Panc1 (cell line): ENCODE measurements around the gene ATP11C. TPM values are rescaled to one million over a fixed set of nuclear protein-coding genes. Genes with fewer than 3 reads are reported as not detected.

Experiments used
- ATAC-seq: fragments of 200-7000 bp; cut with Tn5 transposase; 2 replicates; pipeline ENCODE4 v1.9.1; 2020; ENCODE audit warnings: mild to moderate bottlenecking, moderate library complexity
- BruUV-seq: library from RNA; stranded (reverse); fragments of 400-500 nt; replicated peaks from 2 replicates; lab custom pipeline; 2021; lab: Mats Ljungman, UMichigan
- CTCF ChIA-PET: fragments of 300-600 bp; sonication (Branson Sonifier 250); formaldehyde crosslinking; loops from one replicate; lab custom pipeline; 2022; ENCODE audit warnings: antibody characterized with exemption; lab: Charles Lee
- POLR2A ChIA-PET: fragments of 300-600 bp; sonication (Branson Sonifier 250); formaldehyde crosslinking; loops from one replicate; lab custom pipeline; 2022; ENCODE audit warnings: antibody characterized with exemption; lab: Charles Lee
- DNase-seq: peaks from one replicate; pipeline ENCODE4 v3.0.0-alpha.2; 2010; ENCODE audit warnings: low read depth, low spot score
- H3K27ac ChIP-seq: 2 replicates; pipeline ENCODE4 v1.5.1; 2011; ENCODE audit warnings: mild to moderate bottlenecking, low read length, inconsistent platforms
- H3K27me3 ChIP-seq: fragments of 200-500 bp; sonication (Bioruptor generic); 2 replicates; pipeline ENCODE4 v1.6.0; 2014; ENCODE audit warnings: low read length, inconsistent platforms; ENCODE audit not compliant: control insufficient read depth, insufficient read depth
- H3K36me3 ChIP-seq: fragments of 200-500 bp; sonication (Bioruptor generic); 2 replicates; pipeline ENCODE4 v1.5.1; 2014; ENCODE audit warnings: inconsistent platforms, mild to moderate bottlenecking, low read length, moderate library complexity; ENCODE audit not compliant: control insufficient read depth, insufficient read depth
- H3K4me1 ChIP-seq: 2 replicates; pipeline ENCODE4 v1.5.1; 2011; ENCODE audit warnings: inconsistent platforms, mild to moderate bottlenecking, low read length, moderate library complexity; ENCODE audit not compliant: control insufficient read depth, insufficient read depth
- H3K4me3 ChIP-seq, 2 experiments: 2 replicates each; pipeline ENCODE4 v1.5.1; 2011 to 2012; ENCODE audit warnings: low read depth in 2 of 2, low read length in 2 of 2, mild to moderate bottlenecking in 2 of 2, inconsistent platforms in 1 of 2, moderate library complexity in 1 of 2
- H3K9me3 ChIP-seq: fragments of 200-500 bp; sonication (Bioruptor generic); 2 replicates; pipeline ENCODE4 v1.5.1; 2014; ENCODE audit warnings: low read depth, mild to moderate bottlenecking, inconsistent platforms, low read length, moderate library complexity; ENCODE audit not compliant: control insufficient read depth, insufficient read depth
- POLR2AphosphoS5 ChIP-seq: IDR thresholded peaks from 2 replicates; pipeline ENCODE4 v1.6.1; 2012; ENCODE audit warnings: mild to moderate bottlenecking, low read depth, low read length, moderate library complexity
- SIN3A ChIP-seq: IDR thresholded peaks from 2 replicates; pipeline ENCODE4 v1.6.1; 2012; ENCODE audit warnings: low read depth, mild to moderate bottlenecking, low read length, moderate library complexity, borderline replicate concordance; ENCODE audit not compliant: insufficient read depth
- TCF7L2 ChIP-seq: IDR thresholded peaks from 2 replicates; pipeline ENCODE4 v1.6.1; 2011; ENCODE audit warnings: mild to moderate bottlenecking, low read depth, low read length, inconsistent platforms
- in situ Hi-C: cut with HindIII; loops from 2 replicates; pipeline ENCODE4 v1.10.0; 2016; ENCODE audit warnings: low sequenced_read_pairs, low pct_unique_long_range_greater_than_20kb
- intact Hi-C: fragments of 100-400 bp; cut with micrococcal nuclease; formaldehyde crosslinking; loops from one replicate; pipeline ENCODE4 v1.10.0; 2022; ENCODE audit not compliant: unreplicated experiment
- total RNA-seq: library from RNA; stranded (reverse); gene quantifications from one replicate; pipeline ENCODE4 v1.2.1, GENCODE V29; 2021; ENCODE audit not compliant: unreplicated experiment
- TF ChIP-seq, protein P1 (sequence below): fragments of 450-650 bp; IDR thresholded peaks from 2 replicates; pipeline ENCODE4 v1.5.1; 2017; ENCODE audit warnings: mild to moderate bottlenecking
- TF ChIP-seq, protein P2 (sequence below), 2 experiments: IDR thresholded peaks; 2 replicates each; pipeline ENCODE4 v1.6.1; 2011 to 2012; ENCODE audit warnings: low read depth in 2 of 2, control low read depth in 1 of 2, low read length in 1 of 2, mild to moderate bottlenecking in 1 of 2, moderate library complexity in 1 of 2; ENCODE audit not compliant: insufficient read depth in 1 of 2

Gene ATP11C
- total RNA-seq, 1 experiment from 2014 or later, result 61.3 TPM

DNA sequence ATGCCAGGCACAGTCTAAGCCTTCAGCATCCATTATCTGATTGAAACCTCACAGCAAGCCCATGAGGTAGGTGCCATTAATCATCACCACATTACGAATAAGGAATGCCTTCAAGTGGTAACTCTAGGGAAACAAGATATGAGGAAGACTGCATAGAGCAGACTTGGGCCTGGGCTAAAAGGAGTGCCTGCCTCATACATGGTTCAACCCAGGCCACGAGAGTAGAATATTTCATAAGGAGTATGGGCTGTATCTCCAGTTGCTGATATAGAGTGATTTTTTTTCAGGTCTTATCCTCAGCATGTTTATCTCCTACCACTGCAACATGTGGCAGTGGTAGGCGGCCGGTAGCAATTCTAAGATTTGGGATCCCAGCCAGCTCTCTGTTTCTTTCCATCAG is 51.7 kb downstream of the ATP11C start:
- CTCF ChIA-PET, result no interaction called here
- in situ Hi-C loops, result no loop called here

DNA sequence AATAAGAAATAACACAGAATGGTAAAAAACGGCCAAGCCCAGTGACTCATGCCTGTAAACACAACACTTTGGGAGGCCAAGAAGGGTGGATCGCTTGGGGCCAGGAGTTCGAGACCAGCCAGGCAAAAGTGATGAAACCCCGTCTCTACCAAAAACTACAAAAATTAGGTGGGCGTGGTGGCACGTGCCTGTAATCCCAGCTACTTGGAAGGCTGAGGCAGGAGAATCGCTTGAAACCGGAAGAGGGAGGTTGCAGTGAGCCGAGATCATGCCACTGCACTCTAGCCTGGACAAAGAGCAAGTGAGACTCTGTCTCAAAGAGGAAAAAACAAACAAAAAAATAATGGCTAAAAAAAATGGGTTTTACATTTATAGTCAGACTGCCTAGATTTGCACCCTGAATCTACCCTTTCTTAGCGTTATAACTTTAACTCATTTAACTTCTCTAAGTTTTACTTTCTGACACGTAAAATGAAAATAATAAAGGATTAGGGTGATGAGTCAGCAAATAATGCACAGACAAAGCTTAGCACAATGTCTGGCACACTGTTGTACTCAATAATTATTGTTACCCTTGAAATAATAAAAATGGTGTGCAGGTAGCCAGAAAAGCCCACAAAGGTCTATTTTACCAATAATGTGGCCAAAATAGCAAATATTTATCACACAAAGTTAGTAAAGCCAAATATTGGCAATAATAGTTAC is 55.0 kb downstream of the ATP11C start:
- ChIA-PET POLR2A (no interaction called here), CTCF (no interaction called here)
- intact Hi-C loops, result no loop called here
- Histone ChIP-seq H3K27me3 (no peaks in the 10 kb centered on the region), H3K9me3 (no peaks in the 10 kb centered on the region), H3K27ac (no peak overlapping the region), H3K36me3 (no peaks in the 10 kb centered on the region), H3K4me1 (peaks cover 4% of the 10 kb centered on the region; the same call in 1 of the 2 replicates), H3K4me3 (no peak overlapping the region)
- no peak for DNase-seq
- in situ Hi-C loops, result no loop called here
- ATAC-seq, result no peak
- TF ChIP-seq SIN3A, result no peak
- no TSS peak for BruUV-seq

More for the DNA sequence above, 51.7 kb downstream of the ATP11C start:
- POLR2A ChIA-PET, result no interaction called here
- Histone ChIP-seq H3K27ac (no peak overlapping the region), H3K4me1 (peaks cover 4% of the 10 kb centered on the region; the same call in 1 of the 2 replicates), H3K36me3 (no peaks in the 10 kb centered on the region), H3K4me3 (no peak overlapping the region), H3K27me3 (no peaks in the 10 kb centered on the region), H3K9me3 (no peaks in the 10 kb centered on the region)
- DNase-seq (no peak), ATAC-seq (no peak)
- no TSS peak for BruUV-seq
- TF ChIP-seq SIN3A (no peak), POLR2AphosphoS5 (no peak), TCF7L2 (no peak)
- TF ChIP-seq, protein P1, sequence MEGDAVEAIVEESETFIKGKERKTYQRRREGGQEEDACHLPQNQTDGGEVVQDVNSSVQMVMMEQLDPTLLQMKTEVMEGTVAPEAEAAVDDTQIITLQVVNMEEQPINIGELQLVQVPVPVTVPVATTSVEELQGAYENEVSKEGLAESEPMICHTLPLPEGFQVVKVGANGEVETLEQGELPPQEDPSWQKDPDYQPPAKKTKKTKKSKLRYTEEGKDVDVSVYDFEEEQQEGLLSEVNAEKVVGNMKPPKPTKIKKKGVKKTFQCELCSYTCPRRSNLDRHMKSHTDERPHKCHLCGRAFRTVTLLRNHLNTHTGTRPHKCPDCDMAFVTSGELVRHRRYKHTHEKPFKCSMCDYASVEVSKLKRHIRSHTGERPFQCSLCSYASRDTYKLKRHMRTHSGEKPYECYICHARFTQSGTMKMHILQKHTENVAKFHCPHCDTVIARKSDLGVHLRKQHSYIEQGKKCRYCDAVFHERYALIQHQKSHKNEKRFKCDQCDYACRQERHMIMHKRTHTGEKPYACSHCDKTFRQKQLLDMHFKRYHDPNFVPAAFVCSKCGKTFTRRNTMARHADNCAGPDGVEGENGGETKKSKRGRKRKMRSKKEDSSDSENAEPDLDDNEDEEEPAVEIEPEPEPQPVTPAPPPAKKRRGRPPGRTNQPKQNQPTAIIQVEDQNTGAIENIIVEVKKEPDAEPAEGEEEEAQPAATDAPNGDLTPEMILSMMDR, result no peak
- TF ChIP-seq, protein P2, sequence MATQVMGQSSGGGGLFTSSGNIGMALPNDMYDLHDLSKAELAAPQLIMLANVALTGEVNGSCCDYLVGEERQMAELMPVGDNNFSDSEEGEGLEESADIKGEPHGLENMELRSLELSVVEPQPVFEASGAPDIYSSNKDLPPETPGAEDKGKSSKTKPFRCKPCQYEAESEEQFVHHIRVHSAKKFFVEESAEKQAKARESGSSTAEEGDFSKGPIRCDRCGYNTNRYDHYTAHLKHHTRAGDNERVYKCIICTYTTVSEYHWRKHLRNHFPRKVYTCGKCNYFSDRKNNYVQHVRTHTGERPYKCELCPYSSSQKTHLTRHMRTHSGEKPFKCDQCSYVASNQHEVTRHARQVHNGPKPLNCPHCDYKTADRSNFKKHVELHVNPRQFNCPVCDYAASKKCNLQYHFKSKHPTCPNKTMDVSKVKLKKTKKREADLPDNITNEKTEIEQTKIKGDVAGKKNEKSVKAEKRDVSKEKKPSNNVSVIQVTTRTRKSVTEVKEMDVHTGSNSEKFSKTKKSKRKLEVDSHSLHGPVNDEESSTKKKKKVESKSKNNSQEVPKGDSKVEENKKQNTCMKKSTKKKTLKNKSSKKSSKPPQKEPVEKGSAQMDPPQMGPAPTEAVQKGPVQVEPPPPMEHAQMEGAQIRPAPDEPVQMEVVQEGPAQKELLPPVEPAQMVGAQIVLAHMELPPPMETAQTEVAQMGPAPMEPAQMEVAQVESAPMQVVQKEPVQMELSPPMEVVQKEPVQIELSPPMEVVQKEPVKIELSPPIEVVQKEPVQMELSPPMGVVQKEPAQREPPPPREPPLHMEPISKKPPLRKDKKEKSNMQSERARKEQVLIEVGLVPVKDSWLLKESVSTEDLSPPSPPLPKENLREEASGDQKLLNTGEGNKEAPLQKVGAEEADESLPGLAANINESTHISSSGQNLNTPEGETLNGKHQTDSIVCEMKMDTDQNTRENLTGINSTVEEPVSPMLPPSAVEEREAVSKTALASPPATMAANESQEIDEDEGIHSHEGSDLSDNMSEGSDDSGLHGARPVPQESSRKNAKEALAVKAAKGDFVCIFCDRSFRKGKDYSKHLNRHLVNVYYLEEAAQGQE (IDR thresholded peaks at IDR 0.05; ENCODE audit: insufficient read depth in 1 of 2, low read depth in 2 of 2, low read length in 1 of 2), result no peak
- intact Hi-C loops, result no loop called here

DNA sequence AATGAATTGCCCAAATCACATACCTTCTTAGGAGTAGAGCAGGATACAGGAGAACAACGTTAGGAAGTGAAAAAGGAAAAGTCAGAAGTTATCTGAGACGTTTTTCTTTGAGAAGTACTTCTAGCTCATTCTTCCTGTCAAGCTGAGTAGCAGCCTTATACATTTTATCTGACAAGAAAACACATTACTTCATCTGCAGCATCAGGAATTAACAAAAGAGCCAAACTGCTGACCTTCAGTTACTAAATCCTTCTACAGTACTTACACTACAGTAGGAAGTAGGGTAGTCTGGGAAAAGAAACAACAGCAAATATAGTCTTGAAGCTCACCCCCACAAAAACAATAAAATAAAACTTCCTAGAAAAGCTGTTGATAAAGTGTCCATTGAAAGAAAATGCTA is 57.0 kb downstream of the ATP11C start:
- POLR2A ChIA-PET, result no interaction called here
- TF ChIP-seq, protein P1, result no peak
- TF ChIP-seq TCF7L2 (no peak), SIN3A (no peak), POLR2AphosphoS5 (no peak)
- BruUV-seq, result no TSS peak
- Histone ChIP-seq H3K4me1 (no peaks in the 10 kb centered on the region), H3K9me3 (no peaks in the 10 kb centered on the region), H3K27ac (no peak overlapping the region), H3K36me3 (no peaks in the 10 kb centered on the region), H3K4me3 (no peak overlapping the region), H3K27me3 (no peaks in the 10 kb centered on the region)
- intact Hi-C loops, result no loop called here
- CTCF ChIA-PET, result no interaction called here
- DNase-seq, result no peak
- in situ Hi-C loops, result no loop called here
- no peak for ATAC-seq
